GM12878 (cell line): Measurements from ENCODE around the gene SOAT2. TPM values are rescaled to one million over a fixed set of nuclear protein-coding genes. Genes with fewer than 3 reads are reported as not detected.

Experiments used
- ATAC-seq: fragments of 200-7000 bp; cut with Tn5 transposase; 3 replicates; pipeline ENCODE4 v1.9.1; 2020; ENCODE audit warnings: mild to moderate bottlenecking, moderate library complexity
- BruUV-seq: library from RNA; stranded (reverse); fragments of 400-500 nt; replicated peaks from 2 replicates; lab custom pipeline; 2021; lab: Mats Ljungman, UMichigan
- CTCF ChIA-PET: fragments of 300-600 bp; sonication (Branson Sonifier 250); formaldehyde crosslinking; extraction: SDS; loops from one replicate; lab custom pipeline; 2021; ENCODE audit warnings: inconsistent platforms; lab: Yijun Ruan, JAX
- POLR2A ChIA-PET: fragments of 350-600 bp; formaldehyde crosslinking; extraction: SDS; loops from one replicate; lab custom pipeline; 2021; ENCODE audit warnings: inconsistent platforms; lab: Charles Lee
- RAD21 ChIA-PET: fragments of 300-600 bp; sonication (Branson Sonifier 250); formaldehyde crosslinking; loops from one replicate; lab custom pipeline; 2023; ENCODE audit warnings: antibody characterized with exemption; ENCODE audit not compliant: unreplicated experiment; lab: Charles Lee
- SMC1A ChIA-PET: fragments of 300-600 bp; sonication (Branson Sonifier 250); formaldehyde crosslinking; loops from one replicate; lab custom pipeline; 2023; ENCODE audit not compliant: unreplicated experiment, uncharacterized antibody; lab: Charles Lee
- DNase-seq: peaks from one replicate; pipeline ENCODE4 v3.0.0-alpha.2; 2011; ENCODE audit warnings: low read depth, low spot score
- FAIRE-seq: peaks from 3 replicates; lab custom pipeline; 2011; peaks lifted over from hg19 to GRCh38; lab: Jason Lieb, UNC
- H2AFZ ChIP-seq: 2 replicates; pipeline ENCODE4 v1.6.0; 2011; ENCODE audit warnings: low read depth, low read length, control low read depth; ENCODE audit not compliant: control insufficient read depth
- H3K27ac ChIP-seq: 2 replicates; pipeline ENCODE4 v1.5.1; 2011; ENCODE audit warnings: control low read depth; ENCODE audit not compliant: control insufficient read depth, insufficient read depth
- H3K27me3 ChIP-seq, 2 experiments: replicated peaks in 1 of 2; 2 replicates each; pipeline versions ENCODE4 v1.6.0 to v1.6.1; 2011; ENCODE audit warnings: low read length in 1 of 2; ENCODE audit not compliant: control insufficient read depth in 2 of 2, insufficient read depth in 2 of 2
- H3K36me3 ChIP-seq, 2 experiments: 2 replicates each; pipeline ENCODE4 v1.5.1; 2011; ENCODE audit warnings: low read length in 1 of 2; ENCODE audit not compliant: control insufficient read depth in 2 of 2, insufficient read depth in 2 of 2
- H3K4me1 ChIP-seq: 2 replicates; pipeline ENCODE4 v1.6.1; 2011; ENCODE audit warnings: mild to moderate bottlenecking, low read length, moderate library complexity, mixed read lengths; ENCODE audit not compliant: control insufficient read depth, insufficient read depth
- H3K4me2 ChIP-seq: 2 replicates; pipeline ENCODE4 v1.6.0; 2011; ENCODE audit warnings: control low read depth; ENCODE audit not compliant: control insufficient read depth, insufficient read depth
- H3K4me3 ChIP-seq: fragments of 200-600 bp; sonication (generic); 2 replicates; pipeline ENCODE4 v1.5.1; 2016
- H3K79me2 ChIP-seq: 2 replicates; pipeline ENCODE4 v1.6.0; 2011; ENCODE audit warnings: low read length; ENCODE audit not compliant: control insufficient read depth, insufficient read depth
- H3K9ac ChIP-seq: 2 replicates; pipeline ENCODE4 v1.8.0; 2011; ENCODE audit warnings: low read length, control low read depth, mixed read lengths; ENCODE audit not compliant: control insufficient read depth, insufficient read depth
- H3K9me3 ChIP-seq: replicated peaks from 3 replicates; pipeline ENCODE4 v1.5.1; 2011; ENCODE audit warnings: mild to moderate bottlenecking, low read length; ENCODE audit not compliant: control insufficient read depth, insufficient read depth
- H4K20me1 ChIP-seq: 2 replicates; pipeline ENCODE4 v1.6.0; 2011; ENCODE audit not compliant: control insufficient read depth, insufficient read depth
- ESRRA ChIP-seq: IDR thresholded peaks from 2 replicates; pipeline ENCODE4 v1.6.1; 2012; ENCODE audit warnings: mild to moderate bottlenecking, low read length, improper control_type of control experiment
- NFYA ChIP-seq: IDR thresholded peaks from 2 replicates; pipeline ENCODE4 v1.6.1; 2011; ENCODE audit warnings: low read depth, mild to moderate bottlenecking, low read length, improper control_type of control experiment, borderline replicate concordance
- POLR2A ChIP-seq: IDR thresholded peaks from 2 replicates; pipeline ENCODE4 v1.6.1; 2011; ENCODE audit warnings: low read depth, mild to moderate bottlenecking, low read length
- RB1 ChIP-seq: fragments of 450-650 bp; formaldehyde crosslinking; IDR thresholded peaks from 2 replicates; pipeline ENCODE4 v1.6.1; 2017; ENCODE audit warnings: mild to moderate bottlenecking, borderline replicate concordance
- RUNX3 ChIP-seq: IDR thresholded peaks from 2 replicates; pipeline ENCODE4 v1.6.1; 2012; ENCODE audit warnings: low read length, inconsistent platforms
- SPI1 ChIP-seq: IDR thresholded peaks from 2 replicates; pipeline ENCODE4 v1.6.1; 2011; ENCODE audit warnings: low read depth, mild to moderate bottlenecking, low read length, moderate library complexity, borderline replicate concordance; ENCODE audit not compliant: insufficient read depth
- SRF ChIP-seq, 2 experiments: IDR thresholded peaks; 2 replicates each; pipeline ENCODE4 v1.6.1; 2011; ENCODE audit warnings: low read depth in 2 of 2, low read length in 2 of 2, mild to moderate bottlenecking in 1 of 2, moderate library complexity in 1 of 2
- ZBTB33 ChIP-seq: fragments of 450-650 bp; IDR thresholded peaks from 2 replicates; pipeline ENCODE4 v1.6.1; 2017; ENCODE audit warnings: mild to moderate bottlenecking
- WGBS: methylation state at CpG from one replicate; pipeline ENCODE4 v1.1.6; 2016; ENCODE audit warnings: low lambda C conversion rate; ENCODE audit not compliant: insufficient replicate concordance, insufficient coverage; ENCODE audit errors: missing lambda C conversion rate; 5-methylcytosine and 5-hydroxymethylcytosine counted together
- in situ Hi-C: fragments of 300-500 bp; cut with MboI; formaldehyde crosslinking; loops from 9 replicates; pipeline ENCODE4 v1.14.3; 2018; ENCODE audit warnings: mixed read lengths
- intact Hi-C: fragments of 100-400 bp; cut with micrococcal nuclease; formaldehyde crosslinking; loops from one replicate; pipeline ENCODE4 v1.14.2; 2022; ENCODE audit not compliant: unreplicated experiment
- polyA plus RNA-seq, 11 experiments: library from polyadenylated mRNA; depleted of rRNA in 4 of 11; unstranded in 6 of 11; stranded (reverse) in 5 of 11; fragments of >200 nt; fragmentation: Nextera tagmentation in 4 of 11; fragmentation: Illumina TruSeq in 1 of 11; extraction: Ambion mirVana in 4 of 11; extraction: Trizol in 1 of 11; gene quantifications; 1 replicate in 1 of 11; 2 replicates in 10 of 11; pipeline versions ENCODE4 v1.2.1 to v1.2.3, GENCODE V29; 2011 to 2016; ENCODE audit warnings: inconsistent platforms in 2 of 11, missing spikeins in 2 of 11, low read depth in 1 of 11
- total RNA-seq, 4 experiments: library from RNA; depleted of rRNA in 3 of 4; stranded (reverse); fragments of >200 nt in 3 of 4; fragmentation: Illumina TruSeq in 1 of 4; extraction: Trizol in 1 of 4; gene quantifications; 2 replicates each; pipeline versions ENCODE4 v1.2.1 to v1.2.3, GENCODE V29; 2013 to 2021

Gene SOAT2
- total and polyA plus RNA-seq, 10 of the 15 experiments (the other 5 are each of a cell fraction or from before 2014, with no cell fraction given) = 0.08 to 1.7 (median 0.69) TPM

- TF ChIP-seq SPI1 (no peak), POLR2A (no peak), RB1 (peak; percentile 75; the same call in 1 of the 2 replicates), SRF (IDR thresholded peaks at IDR 0.05; ENCODE audit: low read depth in 2 of 2, low read length in 2 of 2) (no peak), NFYA (no peak)
These were observed 56.0 kb downstream of the SOAT2 start (continued) for GRCh38 chr12:53159195-53159839.

- intact Hi-C loops (loop anchor here (1.0 to 5.0 kb wide), 7 partner anchors 21 to 185 kb away; partner anchors contain the start of genes AAAS, CSAD, ITGB7 and ZNF740), in situ Hi-C loops (loop anchor here (5.0 kb wide), 1 partner anchor 127 kb away; no protein-coding TSS in a partner anchor)
- ChIA-PET POLR2A (interaction anchor here (0.7 to 3.4 kb wide), 6 partner anchors 20 to 127 kb away, joined by 3 to 26 read pairs (median 4); partner anchors contain the start of genes CSAD and ZNF740), RAD21 (interaction anchor here (0.6 to 4.8 kb wide), 32 partner anchors 16 to 348 kb away, joined by 3 to 58 read pairs (median 6); partner anchors contain the start of genes AAAS, CSAD, ESPL1 and ITGB7), CTCF (interaction anchor here (0.5 to 8.3 kb wide), 45 partner anchors 11 to 226 kb away, joined by 3 to 188 read pairs (median 5); partner anchors contain the start of genes AAAS, CSAD, ESPL1 and ITGB7), SMC1A (interaction anchor here (0.6 to 5.5 kb wide), 38 partner anchors 16 to 1293 kb away, joined by 3 to 62 read pairs (median 5); partner anchors contain the start of genes AAAS, CSAD, ITGB7 and MYG1)
- Histone ChIP-seq H2AFZ (no peak overlapping the region), H3K79me2 (no peaks in the 10 kb centered on the region), H3K4me1 (no peaks in the 10 kb centered on the region; the same call in 1 of the 2 replicates), H4K20me1 (no peaks in the 10 kb centered on the region), H3K4me2 (no peak overlapping the region), H3K27ac (no peak overlapping the region), H3K9ac (no peak overlapping the region), H3K4me3 (no peak overlapping the region), H3K27me3 (no peaks in the 10 kb centered on the region), H3K9me3 (no peaks in the 10 kb centered on the region), H3K36me3 (no peaks in the 10 kb centered on the region)
- DNase-seq = no peak
- no peak for FAIRE-seq
- no TSS peak for BruUV-seq
- WGBS = 82% methylated on average over 15 of the region's 16 CpGs
- no peak for ATAC-seq
- TF ChIP-seq ZBTB33 = no peak
- TF ChIP-seq ESRRA = no peak
- TF ChIP-seq RUNX3 = no peak
These were observed 56.7 kb downstream of the SOAT2 start for GRCh38 chr12:53160000-53160399.
